ENCODE results near the gene AP1S1. TPM values are rescaled to one million over a fixed set of nuclear protein-coding genes. Genes with fewer than 3 reads are reported as not detected.
A peak's percentile ranks its signal among the peaks of the same experiment; 100 is the strongest.

Gene AP1S1
- total RNA-seq, 1 donor from 2014 or later = 181 TPM

GRCh38 chr7:101126651-101127459 is 27.4 kb upstream of the AP1S1 start, which contains the start of gene SERPINE1:
Gene SERPINE1, plus strand, starts transcription at chr7:101127104. Its CDS starts 1,290 bp downstream, at chr7:101128394.
- Mint-ChIP-seq H3K27ac (ENCODE audit: unreplicated experiment) (peak within 1 kb of the TSS; percentile 97), H3K27me3 (ENCODE audit: low read depth, unreplicated experiment) (no peaks in the 10 kb centered on the region), H3K36me3 (ENCODE audit: low read depth, unreplicated experiment) (peaks cover 30% of the 10 kb centered on the region), H3K9me3 (ENCODE audit: unreplicated experiment) (peaks cover 2% of the 10 kb centered on the region), H3K4me3 (ENCODE audit: unreplicated experiment) (peak within 1 kb of the TSS; percentile 99), H3K4me1 (ENCODE audit: low read depth, unreplicated experiment) (peaks cover 40% of the 10 kb centered on the region)
- peaks cover 57% of the 10 kb centered on the region for H3K79me2 ChIP-seq (ENCODE audit: insufficient read depth, low read length)
- H2AFZ ChIP-seq (ENCODE audit: low read depth, low read length) = no peak within 1 kb of the TSS
- no peaks in the 10 kb centered on the region for H3K27me3 ChIP-seq (ENCODE audit: insufficient read depth, low read length)
- peaks cover 22% of the 10 kb centered on the region for H3K36me3 ChIP-seq (ENCODE audit: insufficient read depth, low read length)
- FAIRE-seq (peak; percentile 39), DNase-seq (ENCODE audit: low read depth) (peak; percentile 100)
- H3K9ac ChIP-seq (ENCODE audit: low read length) = peak within 1 kb of the TSS; percentile 93
- peak within 1 kb of the TSS; percentile 98 for H3K4me2 ChIP-seq (ENCODE audit: low read length)
- peak within 1 kb of the TSS; percentile 97 for H3K27ac ChIP-seq (ENCODE audit: low read depth, low read length)
- TF ChIP-seq CTCF (IDR thresholded peaks at IDR 0.05; ENCODE audit: insufficient read depth, low read depth, low read length) (peak; percentile 36), EZH2 (IDR thresholded peaks at IDR 0.05; ENCODE audit: insufficient read depth, low read length) (no peak)
- peak within 1 kb of the TSS; percentile 96 for H3K4me3 ChIP-seq (ENCODE audit: insufficient read depth, low read depth, low read length)
- peaks cover 72% of the 10 kb centered on the region for H3K4me1 ChIP-seq (ENCODE audit: insufficient read depth, low read length)
- H4K20me1 ChIP-seq (ENCODE audit: insufficient read depth, low read length) = peaks cover 47% of the 10 kb centered on the region
- no peaks in the 10 kb centered on the region for H3K9me3 ChIP-seq (ENCODE audit: insufficient read depth, low read depth, low read length)

- no peak for TF ChIP-seq EZH2 (IDR thresholded peaks at IDR 0.05; ENCODE audit: insufficient read depth, low read length)
- no peak for TF ChIP-seq CTCF (IDR thresholded peaks at IDR 0.05; ENCODE audit: insufficient read depth, low read depth, low read length)
- Mint-ChIP-seq H3K36me3 (ENCODE audit: low read depth, unreplicated experiment) (peaks cover 34% of the 10 kb centered on the region), H3K4me3 (ENCODE audit: unreplicated experiment) (peak overlapping the region; percentile 99), H3K9me3 (ENCODE audit: unreplicated experiment) (peaks cover 2% of the 10 kb centered on the region), H3K27me3 (ENCODE audit: low read depth, unreplicated experiment) (no peaks in the 10 kb centered on the region), H3K27ac (ENCODE audit: unreplicated experiment) (peak overlapping the region; percentile 97), H3K4me1 (ENCODE audit: low read depth, unreplicated experiment) (peaks cover 34% of the 10 kb centered on the region)
- peak overlapping the region; percentile 93 for H3K9ac ChIP-seq (ENCODE audit: low read length)
- peaks cover 71% of the 10 kb centered on the region for H3K4me1 ChIP-seq (ENCODE audit: insufficient read depth, low read length)
- H3K79me2 ChIP-seq (ENCODE audit: insufficient read depth, low read length) = peaks cover 62% of the 10 kb centered on the region
- no peak for DNase-seq (ENCODE audit: low read depth)
- H3K36me3 ChIP-seq (ENCODE audit: insufficient read depth, low read length) = peaks cover 26% of the 10 kb centered on the region
- peaks cover 54% of the 10 kb centered on the region for H4K20me1 ChIP-seq (ENCODE audit: insufficient read depth, low read length)
- H2AFZ ChIP-seq (ENCODE audit: low read depth, low read length) = no peak overlapping the region
- H3K9me3 ChIP-seq (ENCODE audit: insufficient read depth, low read depth, low read length) = no peaks in the 10 kb centered on the region
- no peak for FAIRE-seq
- peak overlapping the region; percentile 98 for H3K4me2 ChIP-seq (ENCODE audit: low read length)
- peak overlapping the region; percentile 97 for H3K27ac ChIP-seq (ENCODE audit: low read depth, low read length)
- H3K4me3 ChIP-seq (ENCODE audit: insufficient read depth, low read depth, low read length) = peak overlapping the region; percentile 96
- no peaks in the 10 kb centered on the region for H3K27me3 ChIP-seq (ENCODE audit: insufficient read depth, low read length)
These were observed 26.7 kb upstream of the AP1S1 start for GRCh38 chr7:101127460-101128039.
